ENCODE measurements around the gene ST6GALNAC3.

Gene ST6GALNAC3

GRCh38 chr1:76374086-76374485 is 299.5 kb downstream of the ST6GALNAC3 start:
- Histone ChIP-seq H3K36me3 (ENCODE audit: insufficient read depth) (no peaks in the 10 kb centered on the region), H3K27me3 (ENCODE audit: insufficient read depth, low read depth) (no peaks in the 10 kb centered on the region), H3K27ac (no peak overlapping the region), H4K20me1 (ENCODE audit: insufficient read depth) (no peaks in the 10 kb centered on the region), H3K4me2 (no peak overlapping the region), H3K79me2 (ENCODE audit: insufficient read depth, low read depth) (no peaks in the 10 kb centered on the region), H3K4me3 (IDR thresholded peaks at IDR 0.05; ENCODE audit: insufficient read depth, low read depth, low read length) (no peak overlapping the region), H3K4me1 (ENCODE audit: low read depth, poor library complexity, severe bottlenecking) (no peaks in the 10 kb centered on the region), H2AFZ (ENCODE audit: low read depth) (no peak overlapping the region), H3K9ac (no peak overlapping the region)
- no peak for TF ChIP-seq CTCF (conservative IDR thresholded peaks at IDR 0.05; ENCODE audit: low read depth, low read length)

- H3K27ac ChIP-seq = no peak overlapping the region
- H3K36me3 ChIP-seq (ENCODE audit: insufficient read depth) = no peaks in the 10 kb centered on the region
- H2AFZ ChIP-seq (ENCODE audit: low read depth) = no peak overlapping the region
- no peaks in the 10 kb centered on the region for H3K4me1 ChIP-seq (ENCODE audit: low read depth, poor library complexity, severe bottlenecking)
- no peak overlapping the region for H3K9ac ChIP-seq
- H3K27me3 ChIP-seq (ENCODE audit: insufficient read depth, low read depth) = no peaks in the 10 kb centered on the region
- H3K4me3 ChIP-seq (IDR thresholded peaks at IDR 0.05; ENCODE audit: insufficient read depth, low read depth, low read length) = no peak overlapping the region
- H4K20me1 ChIP-seq (ENCODE audit: insufficient read depth) = no peaks in the 10 kb centered on the region
- no peaks in the 10 kb centered on the region for H3K79me2 ChIP-seq (ENCODE audit: insufficient read depth, low read depth)
- H3K4me2 ChIP-seq = no peak overlapping the region
- TF ChIP-seq CTCF (conservative IDR thresholded peaks at IDR 0.05; ENCODE audit: low read depth, low read length) = no peak
These were observed 302.7 kb downstream of the ST6GALNAC3 start for GRCh38 chr1:76377247-76377646.

- Histone ChIP-seq H4K20me1 (ENCODE audit: insufficient read depth) (no peaks in the 10 kb centered on the region), H3K4me1 (ENCODE audit: low read depth, poor library complexity, severe bottlenecking) (no peaks in the 10 kb centered on the region), H3K4me2 (no peak overlapping the region), H3K27ac (no peak overlapping the region), H3K27me3 (ENCODE audit: insufficient read depth, low read depth) (no peaks in the 10 kb centered on the region), H3K9ac (no peak overlapping the region), H3K79me2 (ENCODE audit: insufficient read depth, low read depth) (no peaks in the 10 kb centered on the region), H3K36me3 (ENCODE audit: insufficient read depth) (no peaks in the 10 kb centered on the region), H2AFZ (ENCODE audit: low read depth) (no peak overlapping the region), H3K4me3 (IDR thresholded peaks at IDR 0.05; ENCODE audit: insufficient read depth, low read depth, low read length) (no peak overlapping the region)
- TF ChIP-seq CTCF (conservative IDR thresholded peaks at IDR 0.05; ENCODE audit: low read depth, low read length) = no peak
These were observed 305.0 kb downstream of the ST6GALNAC3 start for GRCh38 chr1:76379506-76379905.

- TF ChIP-seq CTCF (conservative IDR thresholded peaks at IDR 0.05; ENCODE audit: low read depth, low read length) = no peak
- H3K4me1 ChIP-seq (ENCODE audit: low read depth, poor library complexity, severe bottlenecking) = no peaks in the 10 kb centered on the region
- no peak overlapping the region for H3K27ac ChIP-seq
- H3K79me2 ChIP-seq (ENCODE audit: insufficient read depth, low read depth) = no peaks in the 10 kb centered on the region
- no peaks in the 10 kb centered on the region for H3K27me3 ChIP-seq (ENCODE audit: insufficient read depth, low read depth)
- H3K9ac ChIP-seq = no peak overlapping the region
- no peak overlapping the region for H3K4me3 ChIP-seq (IDR thresholded peaks at IDR 0.05; ENCODE audit: insufficient read depth, low read depth, low read length)
- H2AFZ ChIP-seq (ENCODE audit: low read depth) = no peak overlapping the region
- H3K36me3 ChIP-seq (ENCODE audit: insufficient read depth) = no peaks in the 10 kb centered on the region
- no peaks in the 10 kb centered on the region for H4K20me1 ChIP-seq (ENCODE audit: insufficient read depth)
- H3K4me2 ChIP-seq = no peak overlapping the region
These were observed 307.0 kb downstream of the ST6GALNAC3 start for GRCh38 chr1:76381450-76382097.

Measured in KMS-11 (cell line).